HG02981 (cell line): Measurements from ENCODE around the gene FAM237A.
A peak's percentile ranks its signal among the peaks of the same experiment; 100 is the strongest.

ENCODE experiments used
- ATAC-seq: cut with Tn5 transposase; IDR thresholded peaks from one replicate; pipeline ENCODE4 v1.9.1; 2021; ENCODE audit warnings: mild to moderate bottlenecking, moderate library complexity; ENCODE audit not compliant: unreplicated experiment

Gene FAM237A

GRCh38 chr2:206688453-206688852 lies 46.2 kb downstream of the FAM237A start:
- no peak for ATAC-seq

- no peak for ATAC-seq
These were observed 46.7 kb downstream of the FAM237A start for GRCh38 chr2:206688990-206689389.

DNA sequence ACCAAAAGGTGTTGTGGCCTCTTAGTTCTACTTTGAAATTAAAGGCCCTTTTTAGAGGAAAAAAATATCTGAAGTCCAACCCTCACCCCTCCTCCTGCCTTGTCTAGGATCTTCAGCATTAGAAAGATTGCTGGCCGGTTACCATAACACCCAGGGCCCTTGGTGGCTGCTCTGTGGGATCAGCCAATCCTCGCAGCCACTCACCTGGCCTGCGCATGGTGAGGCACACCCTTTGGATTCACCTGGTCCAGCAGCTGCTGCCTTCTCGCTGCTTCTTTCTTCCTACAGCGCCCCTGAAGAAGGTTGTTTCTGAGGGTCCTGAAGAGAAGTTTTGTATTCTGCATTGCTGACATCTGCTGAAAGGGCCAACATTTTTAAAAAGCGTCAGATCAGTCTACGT lies 50.7 kb downstream of the FAM237A start:
- ATAC-seq, result no peak

DNA sequence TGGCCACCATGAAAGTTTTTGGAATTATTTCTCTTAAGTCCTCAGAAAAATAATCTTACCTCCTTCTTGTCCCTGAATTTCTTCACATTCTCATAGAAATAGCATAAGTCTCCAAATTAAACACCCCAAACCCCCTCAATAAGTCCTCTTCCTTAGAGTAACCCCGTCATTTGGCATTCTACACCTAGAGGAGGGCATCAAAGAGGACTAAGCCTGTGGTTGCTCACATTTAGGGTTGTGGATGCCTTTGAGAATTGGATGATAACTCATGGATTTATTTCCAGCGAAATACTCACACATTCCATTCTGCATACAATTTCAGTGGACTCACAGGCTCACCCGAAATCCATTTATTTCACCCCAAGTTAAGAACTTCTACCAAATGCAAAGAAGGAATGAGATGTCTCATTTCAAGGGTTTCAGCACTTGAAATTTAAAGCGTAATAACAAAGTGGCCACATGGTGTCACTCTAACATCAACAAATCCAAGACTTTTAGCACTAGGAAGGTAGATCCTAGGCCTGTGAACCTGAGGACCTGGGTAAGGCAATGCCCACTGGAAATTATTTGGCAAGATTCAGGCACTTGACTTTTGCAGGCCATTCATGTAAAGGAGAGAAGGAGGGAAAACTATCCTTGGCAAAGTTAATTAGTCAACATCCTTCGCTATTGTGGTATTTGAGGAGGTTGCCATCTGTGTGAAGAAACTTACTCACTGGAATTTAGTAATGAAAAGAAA lies 51.3 kb downstream of the FAM237A start:
- peak; percentile 81 for ATAC-seq

DNA sequence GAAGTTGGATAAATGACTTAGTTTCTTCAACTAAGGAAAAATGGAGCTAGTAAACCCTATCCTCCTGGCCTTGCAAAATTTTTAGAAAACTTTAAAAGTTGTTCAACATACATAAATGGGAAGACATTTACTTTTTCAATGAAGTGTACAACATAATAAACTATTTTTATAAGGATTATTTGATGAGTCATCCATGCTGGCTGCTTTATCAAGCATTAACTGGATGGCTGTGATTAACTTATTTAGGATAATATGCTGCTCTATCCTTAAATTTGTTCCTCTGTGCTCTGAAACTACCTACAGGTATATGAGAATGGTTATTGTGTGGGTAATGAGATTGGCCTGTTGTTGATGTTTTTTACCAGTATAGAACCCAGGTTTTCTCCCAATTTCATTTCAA lies 54.6 kb downstream of the FAM237A start:
- ATAC-seq, result no peak

DNA sequence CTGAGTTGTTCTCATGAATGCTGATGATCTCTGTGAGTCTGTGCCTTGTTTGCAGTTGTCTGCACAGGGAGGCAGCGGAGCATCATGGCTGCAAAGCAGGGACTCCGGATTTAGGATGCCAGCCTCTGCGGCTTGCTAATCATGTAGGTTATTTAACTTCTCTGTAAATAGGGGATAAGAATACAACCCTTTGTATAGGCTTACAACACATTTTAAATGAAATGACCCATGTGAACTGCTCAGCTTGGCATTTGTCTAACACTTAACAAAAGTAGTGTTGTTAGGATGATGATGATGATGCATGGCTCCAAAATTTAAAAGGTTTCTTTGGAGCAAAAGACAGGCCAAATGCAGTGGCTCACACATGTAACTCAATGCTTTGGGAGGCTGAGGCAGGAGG lies 56.5 kb downstream of the FAM237A start:
- ATAC-seq, result no peak
